Fibroblast of pulmonary artery (primary cell): ENCODE results near the gene CXXC4.

ENCODE experiments used
- DNase-seq: peaks from one replicate; pipeline ENCODE4 v3.0.0-alpha.2; 2010; ENCODE audit warnings: low read depth
- H3K4me3 ChIP-seq: replicated peaks from 2 replicates; pipeline ENCODE4 v1.5.1; 2011; ENCODE audit warnings: low read depth, mild to moderate bottlenecking, control low read depth, low read length, moderate library complexity
- CTCF ChIP-seq: IDR thresholded peaks from 2 replicates; pipeline ENCODE4 v1.5.1; 2011; ENCODE audit warnings: mild to moderate bottlenecking, control low read depth, low read length, inconsistent platforms; ENCODE audit errors: missing control alignments

CXXC4 gene

DNA sequence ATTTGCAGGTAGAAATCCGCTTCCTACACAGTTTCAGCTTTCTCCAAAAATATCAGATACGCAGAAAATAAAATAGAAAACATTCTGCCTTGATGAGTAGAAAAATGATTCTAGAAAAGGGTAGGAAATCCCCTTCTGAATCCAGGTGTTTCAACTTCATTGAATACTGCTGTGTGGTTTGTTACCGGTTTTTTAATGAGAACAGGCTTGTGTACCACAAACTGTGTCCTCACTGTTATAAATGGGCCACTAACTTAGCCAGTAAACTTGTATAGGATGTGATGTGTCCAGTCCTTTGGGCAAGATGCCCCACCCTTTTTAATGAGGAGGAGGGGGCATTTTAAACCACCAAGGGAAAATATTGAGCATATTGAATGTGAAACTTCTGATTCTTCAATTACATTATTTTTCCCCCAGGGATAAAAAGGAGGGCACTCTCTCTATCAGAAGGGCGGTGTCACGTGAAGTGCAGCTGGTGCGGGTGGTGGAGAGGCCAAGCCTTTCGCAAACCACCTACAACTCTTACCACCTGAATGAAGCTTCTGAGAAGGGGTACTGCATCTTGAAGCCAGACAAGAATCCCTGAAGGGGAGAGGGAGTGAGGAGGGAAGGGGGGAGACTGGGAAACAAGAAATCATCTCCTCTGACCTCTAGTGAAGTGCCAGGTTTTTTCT lies 4.5 kb downstream of the CXXC4 start:
- peak overlapping the region; percentile 58 for H3K4me3 ChIP-seq
- no peak for TF ChIP-seq CTCF
- no peak for DNase-seq

GRCh38 chr4:104489731-104490095 lies 5.0 kb downstream of the CXXC4 start:
- DNase-seq = no peak
- H3K4me3 ChIP-seq = no peak overlapping the region
- TF ChIP-seq CTCF = no peak

DNA sequence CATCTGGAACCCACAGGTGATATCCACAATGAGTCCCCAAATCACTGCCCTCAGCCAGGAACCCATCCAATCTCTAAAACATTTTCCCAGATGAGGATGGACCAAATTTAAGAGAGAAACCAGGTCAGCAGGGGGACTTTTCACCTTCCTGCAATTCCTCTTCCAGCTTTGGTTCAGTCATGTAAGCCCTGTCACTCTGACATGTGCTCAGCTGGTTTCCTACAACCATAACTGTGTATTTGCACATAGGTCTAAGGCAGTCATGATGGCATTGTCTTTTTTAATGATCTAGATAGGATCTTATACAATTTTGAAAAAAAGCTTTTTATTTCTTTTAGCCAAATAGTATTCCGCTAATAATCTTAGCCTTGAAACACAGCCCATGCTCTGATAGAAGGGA lies 6.5 kb downstream of the CXXC4 start:
- no peak for DNase-seq
- no peak for TF ChIP-seq CTCF
- no peak overlapping the region for H3K4me3 ChIP-seq

DNA sequence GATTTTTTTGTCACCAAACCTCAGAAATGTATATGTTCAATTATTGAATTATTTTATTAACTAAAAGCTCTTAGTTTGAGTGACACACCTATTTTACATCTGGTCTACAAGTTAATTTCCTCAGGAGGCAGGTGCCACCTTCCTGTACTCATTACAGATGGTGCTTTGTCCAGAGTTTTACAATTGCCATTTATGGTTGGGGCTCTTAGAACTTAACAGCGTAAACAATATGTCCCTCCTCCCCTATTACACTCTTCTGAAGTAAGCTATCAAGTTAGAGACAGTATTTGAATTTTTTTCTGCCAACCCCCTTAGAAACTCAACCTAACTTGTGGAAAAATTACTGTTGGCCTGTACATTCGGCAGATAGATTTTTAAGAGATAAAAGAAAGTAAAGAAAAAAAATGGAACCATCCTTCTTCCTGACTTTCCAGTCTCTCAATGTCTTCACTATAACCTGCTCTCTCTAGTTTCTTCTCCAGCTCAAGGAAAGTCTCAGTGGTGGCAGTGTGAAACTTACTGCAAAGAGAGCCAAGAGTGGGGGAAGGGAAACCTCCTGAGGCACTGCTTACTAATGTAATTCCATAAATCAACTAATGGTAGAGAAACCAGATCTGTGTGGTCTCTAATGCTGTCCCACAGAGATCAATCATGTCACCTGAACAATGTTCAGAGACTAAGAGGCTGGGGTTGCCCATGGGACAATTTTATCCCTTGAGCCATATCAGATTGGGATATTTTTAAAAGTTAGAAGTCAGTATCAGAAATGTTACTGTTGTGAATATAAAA lies 7.8 kb downstream of the CXXC4 start:
- DNase-seq = no peak
- H3K4me3 ChIP-seq = no peak overlapping the region
- TF ChIP-seq CTCF = no peak

DNA sequence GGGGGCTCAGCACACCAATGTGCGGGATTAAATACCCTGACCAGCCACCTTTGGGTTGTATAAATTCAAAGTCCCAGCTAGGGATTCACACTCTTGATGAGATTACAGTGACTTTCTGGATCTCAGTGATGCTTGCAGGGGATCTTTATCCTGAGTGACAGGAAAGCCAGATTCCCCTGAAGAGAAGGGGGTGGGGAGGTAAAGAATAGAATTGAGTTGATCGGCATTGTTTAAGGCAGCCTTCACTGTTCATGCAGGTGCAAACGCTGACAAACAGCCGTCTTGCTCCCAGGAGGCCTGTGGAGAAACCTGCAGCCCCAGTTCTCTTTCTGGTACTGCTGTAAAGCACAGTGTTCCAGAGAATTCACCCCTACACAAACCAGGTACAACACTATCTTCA lies 19.0 kb downstream of the CXXC4 start:
- DNase-seq = no peak
- no peak for TF ChIP-seq CTCF
- H3K4me3 ChIP-seq = no peak overlapping the region

DNA sequence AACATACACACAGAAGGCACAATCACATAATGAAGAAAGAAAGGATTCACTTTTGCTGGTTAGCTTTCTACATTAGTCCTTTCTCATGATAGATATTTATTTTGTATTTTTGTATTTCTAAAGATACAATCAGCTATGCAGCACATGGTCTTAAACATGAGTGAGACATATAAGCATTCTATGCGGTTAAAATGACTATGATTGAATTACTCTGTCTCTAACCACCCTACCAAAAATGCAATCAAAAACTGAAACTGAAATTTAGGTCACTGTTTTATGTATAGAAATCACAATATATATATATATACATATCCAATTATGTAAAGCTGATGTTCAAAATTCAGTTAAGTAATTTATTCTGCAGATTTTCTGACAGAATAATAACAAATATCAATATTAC lies 21.9 kb downstream of the CXXC4 start:
- TF ChIP-seq CTCF = no peak
- H3K4me3 ChIP-seq = no peak overlapping the region
- no peak for DNase-seq
